DOHH2 (cell line): ENCODE results near the gene POLA1.

ENCODE experiments used
- H3F3A ChIP-seq: fragments of 200-600 bp; sonication (generic), shearing (Covaris generic); 2 replicates; pipeline ENCODE4 v1.6.0; 2016; ENCODE audit warnings: antibody characterized with exemption, mild to moderate bottlenecking; ENCODE audit not compliant: control insufficient read depth, insufficient read depth
- H3K27ac ChIP-seq: fragments of 200-600 bp; sonication (generic); 2 replicates; pipeline ENCODE4 v1.5.1; 2014; ENCODE audit warnings: low read depth, mild to moderate bottlenecking, low read length, moderate library complexity
- H3K27me3 ChIP-seq: fragments of 200-600 bp; sonication (generic); 2 replicates; pipeline ENCODE4 v1.6.1; 2014; ENCODE audit warnings: mild to moderate bottlenecking, low read length, mixed read lengths; ENCODE audit not compliant: control insufficient read depth
- H3K36me3 ChIP-seq: fragments of 200-600 bp; sonication (generic); 2 replicates; pipeline ENCODE4 v1.6.1; 2014; ENCODE audit warnings: mild to moderate bottlenecking, low read length, moderate library complexity, mixed read lengths; ENCODE audit not compliant: control insufficient read depth
- H3K4me1 ChIP-seq: fragments of 200-600 bp; sonication (generic); 2 replicates; pipeline ENCODE4 v1.6.1; 2014; ENCODE audit warnings: mild to moderate bottlenecking, low read length, mixed read lengths; ENCODE audit not compliant: control insufficient read depth
- H3K4me2 ChIP-seq: fragments of 200-600 bp; sonication (generic); 2 replicates; pipeline ENCODE4 v1.6.0; 2014; ENCODE audit warnings: mild to moderate bottlenecking, low read length, moderate library complexity
- H3K4me3 ChIP-seq: fragments of 200-600 bp; sonication (generic); 2 replicates; pipeline ENCODE4 v1.5.1; 2014; ENCODE audit warnings: mild to moderate bottlenecking, low read length, mixed read lengths
- H3K79me2 ChIP-seq: fragments of 200-600 bp; sonication (generic); 2 replicates; pipeline ENCODE4 v1.6.1; 2014; ENCODE audit warnings: mild to moderate bottlenecking, low read length, mixed read lengths; ENCODE audit not compliant: control insufficient read depth
- H3K9me2 ChIP-seq: fragments of 200-600 bp; sonication (generic); replicated peaks from 2 replicates; pipeline ENCODE4 v1.6.1; 2014; ENCODE audit warnings: mild to moderate bottlenecking, low read length, mixed read lengths; ENCODE audit not compliant: control insufficient read depth
- H3K9me3 ChIP-seq: fragments of 200-600 bp; sonication (generic); 2 replicates; pipeline ENCODE4 v1.6.1; 2014; ENCODE audit warnings: antibody characterized with exemption, low read length, mixed read lengths; ENCODE audit not compliant: control insufficient read depth, insufficient read depth
- H4K20me1 ChIP-seq: fragments of 200-600 bp; sonication (generic); 2 replicates; pipeline ENCODE4 v1.6.0; 2014; ENCODE audit warnings: low read depth, mild to moderate bottlenecking, antibody characterized with exemption, low read length, moderate library complexity; ENCODE audit not compliant: control insufficient read depth, insufficient read depth
- CTCF ChIP-seq: fragments of 200-600 bp; sonication (generic); IDR thresholded peaks from one replicate; pipeline ENCODE4 v1.5.1; 2014; ENCODE audit warnings: antibody characterized with exemption, mild to moderate bottlenecking, low read depth, low read length; ENCODE audit not compliant: poor library complexity, severe bottlenecking
- EZH2phosphoT487 ChIP-seq: fragments of 200-600 bp; sonication (generic); IDR thresholded peaks from 2 replicates; pipeline ENCODE4 v1.6.1; 2017; ENCODE audit warnings: borderline replicate concordance, mild to moderate bottlenecking, antibody characterized with exemption, low read length, moderate library complexity, mixed read lengths

The POLA1 gene

DNA sequence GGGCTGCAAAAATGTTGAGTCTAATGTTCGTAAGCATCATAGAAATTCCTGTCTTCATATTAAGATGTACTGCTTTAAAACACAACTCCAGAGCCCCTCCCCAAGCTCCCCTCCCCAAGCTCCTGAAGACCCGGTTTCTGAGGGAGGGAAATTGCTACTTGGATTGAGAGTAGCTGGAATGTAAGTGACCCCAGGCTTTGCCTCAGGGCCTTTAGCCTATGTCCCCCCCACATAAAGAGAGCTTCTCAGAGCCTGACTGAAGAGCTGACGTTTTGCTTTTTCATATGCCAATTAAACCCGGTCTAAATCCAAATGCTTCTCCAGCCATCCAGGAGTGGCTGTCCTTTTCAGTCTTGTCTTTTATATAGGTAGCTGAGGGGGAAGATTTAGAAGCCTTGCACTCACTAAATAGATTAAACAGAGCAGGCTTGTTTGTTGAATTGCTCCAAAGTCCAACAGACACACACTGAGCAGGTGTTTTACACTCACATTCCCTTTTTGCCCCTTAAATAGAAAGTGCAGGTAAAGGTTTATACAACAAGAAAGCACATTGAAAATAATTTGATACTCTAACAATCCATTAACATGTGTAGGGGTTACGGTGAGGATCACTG lies 302.5 kb downstream of the POLA1 start:
- no peaks in the 10 kb centered on the region for H4K20me1 ChIP-seq
- no peak overlapping the region for H3K4me2 ChIP-seq

DNA sequence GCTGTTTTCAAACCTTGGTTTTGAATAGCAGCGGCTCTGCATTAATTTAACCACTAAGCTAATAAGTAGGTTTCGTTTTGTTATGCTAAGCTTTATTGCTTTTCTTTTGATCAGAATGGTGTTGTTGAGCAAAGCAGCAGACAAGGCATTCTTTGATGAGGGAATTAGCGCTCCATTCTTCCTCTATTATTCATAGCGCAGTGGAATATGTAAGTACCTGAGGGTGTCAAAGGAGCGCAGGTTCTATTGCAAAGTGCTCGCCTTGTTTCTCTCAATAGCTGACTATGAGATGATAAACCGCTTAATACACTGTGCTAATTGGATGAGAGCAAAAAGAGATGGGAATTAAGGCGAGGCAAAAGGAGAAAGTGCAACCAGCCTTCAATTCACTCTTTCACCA lies 305.8 kb downstream of the POLA1 start:
- TF ChIP-seq EZH2phosphoT487 (no peak), CTCF (no peak)
- H3K36me3 ChIP-seq = no peaks in the 10 kb centered on the region
- no peak overlapping the region for H3K4me3 ChIP-seq
- H4K20me1 ChIP-seq = no peaks in the 10 kb centered on the region
- no peaks in the 10 kb centered on the region for H3K9me3 ChIP-seq
- H3K9me2 ChIP-seq = no peaks in the 10 kb centered on the region
- no peaks in the 10 kb centered on the region for H3K79me2 ChIP-seq
- no peaks in the 10 kb centered on the region for H3F3A ChIP-seq
- H3K4me1 ChIP-seq = no peaks in the 10 kb centered on the region
- no peaks in the 10 kb centered on the region for H3K27me3 ChIP-seq
- H3K4me2 ChIP-seq = no peak overlapping the region
- H3K27ac ChIP-seq = no peak overlapping the region

More for the DNA sequence above, 302.5 kb downstream of the POLA1 start:
- no peaks in the 10 kb centered on the region for H3K36me3 ChIP-seq
- TF ChIP-seq EZH2phosphoT487 (no peak), CTCF (no peak)
- no peaks in the 10 kb centered on the region for H3K9me2 ChIP-seq
- no peak overlapping the region for H3K27ac ChIP-seq
- no peaks in the 10 kb centered on the region for H3K27me3 ChIP-seq
- no peak overlapping the region for H3K4me3 ChIP-seq
- no peaks in the 10 kb centered on the region for H3F3A ChIP-seq
- no peaks in the 10 kb centered on the region for H3K79me2 ChIP-seq
- no peaks in the 10 kb centered on the region for H3K9me3 ChIP-seq
- no peaks in the 10 kb centered on the region for H3K4me1 ChIP-seq

- H3K9me3 ChIP-seq = no peaks in the 10 kb centered on the region
- no peak overlapping the region for H3K27ac ChIP-seq
- H3K36me3 ChIP-seq = no peaks in the 10 kb centered on the region
- H3K27me3 ChIP-seq = no peaks in the 10 kb centered on the region
- no peaks in the 10 kb centered on the region for H4K20me1 ChIP-seq
- H3K79me2 ChIP-seq = no peaks in the 10 kb centered on the region
- H3K4me3 ChIP-seq = no peak overlapping the region
- H3F3A ChIP-seq = no peaks in the 10 kb centered on the region
- no peaks in the 10 kb centered on the region for H3K9me2 ChIP-seq
- TF ChIP-seq CTCF = no peak
- TF ChIP-seq EZH2phosphoT487 = no peak
- H3K4me1 ChIP-seq = no peaks in the 10 kb centered on the region
- no peak overlapping the region for H3K4me2 ChIP-seq
These were observed 308.3 kb downstream of the POLA1 start for GRCh38 chrX:25001808-25002660.
